Stimulated activated CD8-positive, alpha-beta memory T cell treated with anti-CD3 and anti-CD28 coated beads, Interleukin-12 subunit alpha, Interleukin-12 subunit beta, amount 100 ng/mL, for 24 hours (primary cell): ENCODE data around the gene ZDHHC3.

Experiments
- DNase-seq: peaks from one replicate; pipeline ENCODE4 v3.0.0-alpha.2; 2020; ENCODE audit errors: extremely low read depth

Gene ZDHHC3

DNA sequence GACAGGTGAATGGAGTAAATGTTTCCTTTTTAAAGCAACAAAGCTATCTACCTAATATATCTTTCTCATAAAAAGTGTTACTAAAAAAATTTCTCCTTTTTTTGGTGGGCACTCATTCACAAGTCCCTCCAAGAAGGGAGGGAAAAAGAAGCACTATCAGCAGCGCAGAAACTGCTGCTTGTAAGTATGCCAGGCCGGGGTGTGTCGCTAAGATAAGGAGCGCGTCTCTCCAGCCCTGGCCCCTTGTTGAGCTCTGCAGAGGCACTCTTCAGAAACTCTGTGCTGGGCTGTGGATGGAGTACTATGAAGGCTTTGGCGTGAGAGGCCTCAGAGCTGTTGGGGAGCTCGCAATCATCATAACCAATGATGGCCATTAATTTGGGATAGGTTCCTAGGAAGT is 49.1 kb downstream of the ZDHHC3 start:
- no peak for DNase-seq

GRCh38 chr3:44926172-44926571 is 49.8 kb downstream of the ZDHHC3 start:
- DNase-seq, result no peak

- DNase-seq, result no peak
These were observed 51.4 kb downstream of the ZDHHC3 start for GRCh38 chr3:44924457-44925084.

DNA sequence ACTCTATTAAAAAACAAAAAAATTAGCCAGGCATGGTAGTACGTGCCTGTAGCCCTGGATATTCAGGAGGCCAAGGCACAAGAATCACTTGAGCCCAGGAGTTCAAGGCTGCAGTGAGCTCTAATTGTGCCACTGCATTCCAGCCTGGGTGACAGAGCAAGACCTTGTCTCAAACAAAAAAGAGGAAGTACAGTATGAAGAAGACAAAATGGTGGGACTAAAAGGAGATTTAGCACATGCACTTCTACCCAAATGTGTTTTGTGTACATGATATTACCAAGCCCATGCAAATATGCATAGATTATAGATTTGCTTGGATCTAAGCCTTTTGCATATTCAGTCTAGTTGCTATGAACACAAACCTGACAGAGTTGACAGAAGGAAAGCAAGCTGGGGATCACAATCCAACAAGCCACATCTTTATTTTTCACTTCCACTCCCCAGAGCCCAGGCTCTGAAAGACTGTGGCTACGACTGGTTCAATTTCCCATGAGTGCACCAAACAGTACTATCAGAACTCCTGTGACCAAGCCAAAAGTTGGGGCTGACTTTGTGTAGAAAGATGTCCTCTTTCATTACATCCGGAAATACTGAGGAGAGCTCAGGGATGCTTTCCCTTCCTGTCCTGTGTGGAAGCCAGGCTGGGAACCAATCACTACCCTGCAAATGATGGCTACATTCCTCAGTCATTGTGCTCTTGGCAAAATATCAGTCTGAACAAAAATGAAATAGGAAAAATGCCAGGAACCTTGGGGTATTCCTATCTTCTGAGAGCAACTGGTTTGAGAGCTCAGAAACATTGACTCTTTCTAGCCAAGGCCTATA is 52.1 kb downstream of the ZDHHC3 start:
- no peak for DNase-seq

- no peak for DNase-seq
These were observed 55.9 kb downstream of the ZDHHC3 start for GRCh38 chr3:44920081-44920480.

GRCh38 chr3:44918581-44918980 is 57.4 kb downstream of the ZDHHC3 start:
- DNase-seq, result no peak

- DNase-seq, result no peak
These were observed 57.9 kb downstream of the ZDHHC3 start for GRCh38 chr3:44918087-44918486.

- no peak for DNase-seq
These were observed 60.1 kb downstream of the ZDHHC3 start for GRCh38 chr3:44915702-44916438.

DNA sequence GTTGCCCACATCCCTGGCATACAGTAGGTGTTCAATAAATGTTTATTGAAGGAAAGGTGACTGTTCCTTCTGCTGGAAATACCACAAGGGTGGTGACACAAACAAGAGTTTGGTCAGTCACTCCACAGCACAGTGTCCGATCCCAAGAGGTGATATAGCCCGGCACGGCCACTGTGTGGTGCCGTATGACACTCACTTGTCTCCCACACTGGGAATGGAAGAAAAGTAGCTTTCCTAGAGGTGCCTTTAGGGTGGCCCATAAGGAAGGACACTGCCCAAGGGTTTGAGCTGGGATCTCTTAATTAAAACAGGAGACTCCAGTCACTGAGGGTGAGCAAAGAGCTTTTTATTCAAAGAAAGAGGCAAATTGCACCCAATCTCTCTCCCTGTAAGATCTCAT is 61.0 kb downstream of the ZDHHC3 start:
- no peak for DNase-seq

GRCh38 chr3:44913868-44914468 is 62.0 kb downstream of the ZDHHC3 start:
- peak; percentile 25 for DNase-seq

DNA sequence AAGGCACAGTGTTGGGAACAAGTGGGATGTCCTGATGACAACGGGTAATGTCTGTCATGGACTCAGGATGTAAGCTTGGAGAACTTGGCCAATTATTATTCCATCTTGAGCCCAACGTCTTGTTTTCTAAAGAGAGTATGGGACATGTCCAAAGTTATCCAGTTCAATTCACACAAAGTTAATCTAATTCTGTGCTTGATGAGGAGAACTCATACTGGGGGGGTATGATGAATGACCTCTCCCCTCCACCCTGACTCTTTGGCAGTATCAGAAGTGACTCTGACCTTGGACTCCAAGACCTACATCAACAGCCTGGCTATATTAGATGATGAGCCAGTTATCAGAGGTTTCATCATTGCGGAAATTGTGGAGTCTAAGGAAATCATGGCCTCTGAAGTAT is 65.3 kb downstream of the ZDHHC3 start:
- DNase-seq, result no peak

DNA sequence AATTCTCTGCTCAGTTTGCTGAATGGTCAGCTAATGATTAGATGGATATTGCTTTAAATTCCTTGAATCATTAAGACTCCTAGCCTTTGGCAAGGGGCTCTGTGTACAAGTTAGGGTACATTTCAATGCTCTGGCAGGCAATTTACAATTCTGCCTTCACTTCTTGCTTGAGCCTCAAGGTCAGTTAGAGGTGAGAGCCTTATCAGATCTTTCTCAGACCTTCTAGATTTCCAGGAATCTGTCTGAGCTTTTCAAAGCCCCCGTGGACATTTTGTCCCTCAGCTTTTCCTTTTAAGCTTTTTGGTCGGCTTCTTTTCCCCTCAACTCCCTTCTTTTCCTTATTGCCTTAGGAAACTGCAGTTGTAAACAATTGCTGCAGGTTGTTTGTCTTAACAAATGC is 66.9 kb downstream of the ZDHHC3 start:
- no peak for DNase-seq

DNA sequence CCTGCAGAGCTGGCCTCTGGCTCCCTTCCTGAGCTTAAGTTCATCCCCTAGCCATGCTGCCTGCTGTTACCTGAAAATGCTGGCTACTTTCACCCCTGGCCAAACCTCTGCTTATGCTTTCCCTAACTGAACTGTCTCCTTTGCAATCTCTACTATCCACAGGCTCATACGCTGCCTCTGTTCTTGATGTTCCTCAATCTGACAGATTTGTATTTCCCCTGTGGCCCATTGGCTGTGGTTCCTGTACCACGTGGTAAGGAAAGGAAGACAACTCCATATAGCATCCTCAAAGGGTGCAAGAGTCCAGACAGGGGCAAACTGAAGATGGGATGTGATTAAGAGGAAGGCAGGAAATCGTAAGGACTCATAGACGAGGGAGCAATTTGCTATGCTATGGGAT is 68.4 kb downstream of the ZDHHC3 start:
- no peak for DNase-seq

GRCh38 chr3:44906997-44907396 is 69.0 kb downstream of the ZDHHC3 start:
- no peak for DNase-seq

- no peak for DNase-seq
These were observed 70.4 kb downstream of the ZDHHC3 start for GRCh38 chr3:44905446-44906157.

GRCh38 chr3:44903751-44904150 is 72.2 kb downstream of the ZDHHC3 start:
- no peak for DNase-seq

GRCh38 chr3:44903314-44903713 is 72.7 kb downstream of the ZDHHC3 start:
- no peak for DNase-seq

DNA sequence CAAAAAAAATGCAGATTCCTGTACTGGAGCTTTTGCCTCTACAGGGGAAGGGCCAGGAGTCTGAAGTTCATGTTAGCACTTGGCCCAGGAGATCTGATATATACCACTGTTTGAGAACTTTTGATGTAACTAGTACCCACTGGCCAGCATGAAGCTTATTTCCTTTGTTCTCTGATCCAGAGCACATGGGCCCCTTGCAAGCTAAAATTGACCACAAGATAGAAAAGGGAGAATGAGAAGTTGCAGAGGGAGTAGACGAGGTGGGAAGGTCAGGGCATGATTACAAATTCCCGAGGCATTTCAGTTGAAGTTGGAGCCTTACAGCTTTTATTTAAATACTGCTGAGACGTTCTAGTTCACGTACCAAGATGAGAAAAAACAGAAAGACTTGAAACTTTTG is 73.3 kb downstream of the ZDHHC3 start:
- DNase-seq, result no peak

DNA sequence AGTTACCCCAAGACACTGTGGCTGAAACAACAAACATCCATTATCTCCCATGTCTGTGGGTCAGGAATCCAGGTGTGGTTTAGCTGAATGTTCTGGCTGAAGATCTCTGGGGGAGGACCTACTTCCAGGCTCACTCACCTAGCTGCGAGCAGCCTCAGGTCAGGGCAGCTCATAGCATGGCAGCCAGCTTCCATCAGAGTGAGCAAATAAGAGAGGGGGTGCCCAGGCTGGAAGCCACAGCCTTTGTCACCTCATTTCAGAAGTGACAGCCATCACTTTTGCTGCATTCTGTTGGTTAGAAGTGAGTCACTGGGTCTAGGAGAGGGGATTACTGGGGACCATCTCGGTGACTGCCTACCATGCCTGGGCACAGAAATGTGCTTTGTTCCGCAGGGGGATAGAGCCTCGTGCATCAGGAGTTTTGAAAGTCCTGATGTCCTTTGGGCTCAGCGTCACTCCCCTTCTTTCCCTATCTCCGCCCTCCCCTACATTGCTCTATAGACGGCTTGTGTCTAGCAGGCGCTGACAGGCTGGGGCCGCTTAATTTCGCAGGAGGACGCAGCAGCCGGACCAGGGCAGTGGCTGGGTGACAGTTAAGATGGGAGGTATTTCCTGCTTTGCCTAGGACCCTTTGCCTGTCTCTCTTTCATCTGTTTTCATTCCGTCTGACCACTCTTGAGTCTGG is 76.1 kb downstream of the ZDHHC3 start:
- no peak for DNase-seq

GRCh38 chr3:44896440-44896839 is 79.5 kb downstream of the ZDHHC3 start:
- no peak for DNase-seq

DNA sequence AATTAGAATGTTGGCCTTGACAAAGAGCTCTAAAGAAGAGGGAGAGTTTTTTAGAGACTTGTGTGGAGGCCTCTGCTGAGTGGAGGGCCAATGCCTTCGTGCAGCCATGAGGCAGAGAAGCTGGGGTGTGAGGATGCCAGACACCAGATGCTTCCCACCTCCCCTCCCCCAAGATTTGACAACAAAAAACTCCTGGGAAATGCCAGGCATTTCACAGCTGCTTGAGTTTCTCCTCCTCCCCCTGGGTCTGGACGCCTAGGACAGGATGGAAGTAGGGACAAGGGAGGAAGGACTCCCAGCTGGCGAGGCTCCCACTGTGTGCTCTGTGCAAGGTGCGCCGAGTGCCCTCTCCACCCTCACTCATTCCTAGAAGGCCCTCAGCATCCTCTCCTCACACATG is 81.5 kb downstream of the ZDHHC3 start:
- DNase-seq, result no peak
